ENCODE measurements around the gene NLGN4X. TPM values are rescaled to one million over a fixed set of nuclear protein-coding genes. Genes with fewer than 3 reads are reported as not detected.

The NLGN4X gene
- total RNA-seq, 1 donor from 2014 or later = 51.3 TPM

- Mint-ChIP-seq H3K27me3 (ENCODE audit: unreplicated experiment) (no peaks in the 10 kb centered on the region), H3K36me3 (ENCODE audit: low read depth, unreplicated experiment) (no peaks in the 10 kb centered on the region), H3K9me3 (ENCODE audit: unreplicated experiment) (no peaks in the 10 kb centered on the region), H3K4me3 (ENCODE audit: unreplicated experiment) (no peak overlapping the region), H3K4me1 (ENCODE audit: unreplicated experiment) (no peaks in the 10 kb centered on the region), H3K27ac (ENCODE audit: unreplicated experiment) (no peak overlapping the region)
- no peak for DNase-seq (ENCODE audit: low spot score)
- TF ChIP-seq CTCF (IDR thresholded peaks at IDR 0.05; ENCODE audit: unreplicated experiment) = no peak
Observed at GRCh38 chrX:6053141-6053540, 175.5 kb downstream of the NLGN4X start.

GRCh38 chrX:6052111-6052745 lies 176.4 kb downstream of the NLGN4X start:
- Mint-ChIP-seq H3K4me3 (ENCODE audit: unreplicated experiment) (no peak overlapping the region), H3K27me3 (ENCODE audit: unreplicated experiment) (no peaks in the 10 kb centered on the region), H3K4me1 (ENCODE audit: unreplicated experiment) (no peaks in the 10 kb centered on the region), H3K27ac (ENCODE audit: unreplicated experiment) (no peak overlapping the region), H3K9me3 (ENCODE audit: unreplicated experiment) (no peaks in the 10 kb centered on the region), H3K36me3 (ENCODE audit: low read depth, unreplicated experiment) (no peaks in the 10 kb centered on the region)
- TF ChIP-seq CTCF (IDR thresholded peaks at IDR 0.05; ENCODE audit: unreplicated experiment) = no peak
- no peak for DNase-seq (ENCODE audit: low spot score)

GRCh38 chrX:6049132-6049531 lies 179.5 kb downstream of the NLGN4X start:
- no peaks in the 10 kb centered on the region for H3K9me3 Mint-ChIP-seq (ENCODE audit: unreplicated experiment)
- H3K27me3 Mint-ChIP-seq (ENCODE audit: unreplicated experiment) = no peaks in the 10 kb centered on the region
- H3K4me3 Mint-ChIP-seq (ENCODE audit: unreplicated experiment) = no peak overlapping the region
- H3K27ac Mint-ChIP-seq (ENCODE audit: unreplicated experiment) = no peak overlapping the region
- no peak for DNase-seq (ENCODE audit: low spot score)
- no peaks in the 10 kb centered on the region for H3K4me1 Mint-ChIP-seq (ENCODE audit: unreplicated experiment)
- no peaks in the 10 kb centered on the region for H3K36me3 Mint-ChIP-seq (ENCODE audit: low read depth, unreplicated experiment)
- TF ChIP-seq CTCF (IDR thresholded peaks at IDR 0.05; ENCODE audit: unreplicated experiment) = no peak

GRCh38 chrX:6041630-6042029 lies 187.0 kb downstream of the NLGN4X start:
- H3K27ac Mint-ChIP-seq (ENCODE audit: unreplicated experiment) = no peak overlapping the region

More at GRCh38 chrX:6041630-6042029, 187.0 kb downstream of the NLGN4X start:
- TF ChIP-seq CTCF (IDR thresholded peaks at IDR 0.05; ENCODE audit: unreplicated experiment) = no peak
- Mint-ChIP-seq H3K4me3 (ENCODE audit: unreplicated experiment) (no peak overlapping the region), H3K9me3 (ENCODE audit: unreplicated experiment) (no peaks in the 10 kb centered on the region), H3K36me3 (ENCODE audit: low read depth, unreplicated experiment) (peaks cover 5% of the 10 kb centered on the region), H3K4me1 (ENCODE audit: unreplicated experiment) (no peaks in the 10 kb centered on the region), H3K27me3 (ENCODE audit: unreplicated experiment) (no peaks in the 10 kb centered on the region)
- no peak for DNase-seq (ENCODE audit: low spot score)

All from endothelial cell (in vitro differentiated cells).